Heart left ventricle (tissue), 16 donors: Measurements from ENCODE around the gene GSDME. TPM values are rescaled to one million over a fixed set of nuclear protein-coding genes. Genes with fewer than 3 reads are reported as not detected.

Experiments used
- ATAC-seq, 4 donors: fragments of 200-7000 bp; cut with Tn5 transposase; one replicate each; pipeline ENCODE4 v1.9.1; 2020 to 2022; ENCODE audit warnings: moderate library complexity in 4 of 4, mild to moderate bottlenecking in 3 of 4, moderate number of reproducible peaks in 1 of 4
- DNase-seq, 5 donors: peaks; one replicate each; pipeline ENCODE4 v3.0.0-alpha.2; 2020
- H3K27ac ChIP-seq, 12 donors: fragments of 200-600 bp; sonication (generic) in 4 of 12; one replicate each; pipeline versions ENCODE4 v1.5.0 to v1.8.0; 2016 to 2022; ENCODE audit warnings: mild to moderate bottlenecking in 2 of 12
- H3K27me3 ChIP-seq, 9 donors: fragments of 200-600 bp; sonication (generic) in 2 of 9; one replicate each; pipeline versions ENCODE4 v1.5.1 to v1.8.0; 2016 to 2022; ENCODE audit warnings: mild to moderate bottlenecking in 3 of 9
- H3K36me3 ChIP-seq, 9 donors: fragments of 200-600 bp; sonication (generic) in 2 of 9; one replicate each; pipeline versions ENCODE4 v1.5.0 to v1.8.0; 2018 to 2022; ENCODE audit warnings: mild to moderate bottlenecking in 2 of 9
- H3K4me1 ChIP-seq, 12 donors: fragments of 200-600 bp; sonication (generic) in 4 of 12; one replicate each; pipeline versions ENCODE4 v1.5.0 to v1.8.0; 2016 to 2022; ENCODE audit warnings: mild to moderate bottlenecking in 3 of 12
- H3K4me3 ChIP-seq, 12 donors: fragments of 200-600 bp; sonication (generic) in 4 of 12; one replicate each; pipeline versions ENCODE4 v1.5.0 to v1.8.0; 2017 to 2022; ENCODE audit warnings: mild to moderate bottlenecking in 9 of 12, moderate library complexity in 4 of 12
- H3K9me3 ChIP-seq, 12 donors: fragments of 200-600 bp; sonication (generic) in 4 of 12; one replicate each; pipeline versions ENCODE4 v1.5.0 to v1.8.0; 2016 to 2022; ENCODE audit warnings: mild to moderate bottlenecking in 1 of 12
- CTCF ChIP-seq, 12 donors: fragments of 200-600 bp; sonication (generic) in 4 of 12; IDR thresholded peaks; one replicate each; pipeline versions ENCODE4 v1.5.0 to v1.8.0; 2018 to 2022; ENCODE audit warnings: antibody characterized with exemption in 12 of 12, mild to moderate bottlenecking in 5 of 12
- POLR2A ChIP-seq, 2 donors: fragments of 450-650 bp; IDR thresholded peaks; one replicate each; pipeline ENCODE4 v1.6.1; 2017; ENCODE audit warnings: antibody characterized with exemption in 2 of 2, mild to moderate bottlenecking in 2 of 2, moderate library complexity in 2 of 2
- WGBS, 4 donors: extraction: QIAGEN DNeasy Blood & Tissue Kit in 2 of 4; methylation state at CpG; one replicate each; pipeline versions ENCODE4 v1.1.5 to v1.1.7; 2013 to 2018; 5-methylcytosine and 5-hydroxymethylcytosine counted together
- intact Hi-C, 10 donors: fragments of 100-400 bp; cut with DNase I; formaldehyde crosslinking; loops; one replicate each; pipeline versions ENCODE4 v1.11.1 to v1.14.2; 2022
- polyA plus RNA-seq, 2 donors: library from polyadenylated mRNA; stranded (reverse); fragments of 200-250 nt; gene quantifications; one replicate each; pipeline ENCODE4 v1.2.3, GENCODE V29; 2013
- total RNA-seq, 9 donors: library from RNA; depleted of rRNA in 2 of 9; stranded (reverse); fragments of >200 nt in 2 of 9; fragmentation: NEBNext Ultra II Directional in 3 of 9; extraction: Animal tissue kit (Norgen Biotek cat#: 25700) in 3 of 9; gene quantifications; one replicate each; pipeline versions ENCODE4 v1.1.0 to v1.2.4, GENCODE V29; 2016 to 2023
- donor health status: ischemic (EF 13 %, LVEDD 7.1; RV severe dilation, severe dysfunction).
- donor health status: healthy with polysubstance abuse.
- donor health status: DM: no; HTN: yes; CAD: no.
- donor health status: DM: no; HTN: no; CAD: no.
- donor health status: ischemic (EF 25% LVEDD 6.9; RV normal size, moderate dysfunction).
- donor health status: ischemic (EF 25% LVEDD 5.7; RV mildly dilated, moderate dysfunction).
- donor health status: healthy.
- donor health status: DM: yes; HTN: yes; CAD: no.
- donor health status: ischemic (EF 35%, LVEDD 5.7; RV mildly dilated, moderate dysfunction).
- donor health status: nonischemic (EF 11% LVEDD 7.7; RV severe dilation, severe dysfunction).
- donor health status: DM: yes; HTN: yes; CAD: no.
- donor health status: PGD.
- donor health status: ischemic (EF 29% LVEDD 5.4; RV normal size, mild dysfunction).
- donor health status: nonischemic (EF 23%, LVEDD 6.1; RV moderate dilation, normal function).

Gene GSDME
- total and polyA plus RNA-seq, 11 donors, result 2.6 to 17.4 (median 4.9) TPM

GRCh38 chr7:24706211-24707170, 50.8 kb downstream of the GSDME start:
- H3K9me3 ChIP-seq, result no peaks in the 10 kb centered on the region
- peaks cover 0 to 9% (median 0%) of the 10 kb centered on the region in 9 donors for H3K36me3 ChIP-seq
- H3K4me3 ChIP-seq, result no peak overlapping the region
- 85 to 87% (median 86%) methylated on average over 27 to 30 of the region's 30 CpGs for WGBS, 4 donors
- H3K4me1 ChIP-seq, result peaks cover 0 to 51% (median 13%) of the 10 kb centered on the region in 12 donors
- no peak for DNase-seq
- ATAC-seq, result peak in 2 of 4 donors; percentile 27 to 28
- H3K27me3 ChIP-seq, result no peaks in the 10 kb centered on the region
- TF ChIP-seq CTCF (IDR thresholded peaks at IDR 0.05) (no peak), POLR2A (IDR thresholded peaks at IDR 0.05) (no peak)
- intact Hi-C loops, result no loop called here
- H3K27ac ChIP-seq, result no peak overlapping the region

GRCh38 chr7:24705461-24705954, 51.8 kb downstream of the GSDME start:
- Histone ChIP-seq H3K9me3 (no peaks in the 10 kb centered on the region), H3K4me1 (peaks cover 0 to 61% (median 17%) of the 10 kb centered on the region in 12 donors), H3K27me3 (no peaks in the 10 kb centered on the region), H3K27ac (peak overlapping the region in 7 of 12 donors; percentile 19 to 50 (median 37)), H3K4me3 (no peak overlapping the region), H3K36me3 (peaks cover 0 to 9% (median 0%) of the 10 kb centered on the region in 9 donors)
- DNase-seq, result no peak
- intact Hi-C loops, result no loop called here
- TF ChIP-seq CTCF (IDR thresholded peaks at IDR 0.05) (no peak), POLR2A (IDR thresholded peaks at IDR 0.05) (no peak)
- peak in 3 of 4 donors; percentile 46 to 57 (median 50) for ATAC-seq
- 56 to 77% (median 63%) methylated on average over 3 to 5 of the region's 5 CpGs for WGBS, 4 donors

- WGBS, 4 donors, result 45 to 72% (median 66%) methylated on average over 4 of the region's 4 CpGs
- H3K27ac ChIP-seq, result peak overlapping the region in 1 of 12 donors; percentile 50
- TF ChIP-seq POLR2A (IDR thresholded peaks at IDR 0.05), result no peak
- no peak for TF ChIP-seq CTCF (IDR thresholded peaks at IDR 0.05)
- no peak for ATAC-seq
- intact Hi-C loops, result no loop called here
- no peaks in the 10 kb centered on the region for H3K9me3 ChIP-seq
- peak in 1 of 5 donors; percentile 54 for DNase-seq
- no peaks in the 10 kb centered on the region for H3K27me3 ChIP-seq
- H3K4me1 ChIP-seq, result peaks cover 0 to 64% (median 17%) of the 10 kb centered on the region in 12 donors
- H3K36me3 ChIP-seq, result no peaks in the 10 kb centered on the region
- no peak overlapping the region for H3K4me3 ChIP-seq
Observed at GRCh38 chr7:24704311-24704710, 53.0 kb downstream of the GSDME start.

- Histone ChIP-seq H3K9me3 (no peaks in the 10 kb centered on the region), H3K4me1 (peaks cover 0 to 64% (median 17%) of the 10 kb centered on the region in 12 donors), H3K27me3 (no peaks in the 10 kb centered on the region), H3K4me3 (no peak overlapping the region), H3K27ac (no peak overlapping the region), H3K36me3 (no peaks in the 10 kb centered on the region)
- TF ChIP-seq POLR2A (IDR thresholded peaks at IDR 0.05), result no peak
- TF ChIP-seq CTCF (IDR thresholded peaks at IDR 0.05), result no peak
- ATAC-seq, result no peak
- intact Hi-C loops, result no loop called here
- WGBS, 4 donors, result 40 to 60% (median 56%) methylated on average over 3 of the region's 3 CpGs
- no peak for DNase-seq
Observed at GRCh38 chr7:24703296-24703695, 54.0 kb downstream of the GSDME start.
